ENCODE data around the gene MAGIX. TPM values are rescaled to one million over a fixed set of nuclear protein-coding genes. Genes with fewer than 3 reads are reported as not detected.

MAGIX gene
- polyA plus RNA-seq, 12 donors = 1.2 to 2.3 (median 1.9) TPM; not detected in 2

DNA sequence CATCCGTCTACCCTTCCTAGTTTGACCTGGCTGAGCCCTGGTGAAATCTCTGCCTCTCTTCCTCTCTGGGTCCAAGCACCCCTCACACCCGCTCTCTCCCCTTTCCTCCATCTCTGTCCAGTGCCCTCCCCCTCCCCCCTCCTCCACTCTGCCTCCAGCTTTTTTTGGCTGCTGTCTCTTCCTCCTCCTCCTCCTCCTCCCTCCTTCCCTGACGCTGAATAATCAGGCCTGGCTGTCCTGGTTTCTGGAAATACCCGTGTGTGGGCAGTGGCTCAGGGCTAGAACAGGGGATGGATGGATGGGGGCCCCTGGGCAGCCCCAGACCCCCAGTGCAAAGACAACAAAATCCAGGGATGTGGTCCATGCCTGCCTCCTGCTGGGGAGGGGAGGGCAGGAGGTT lies 42.2 kb downstream of the MAGIX start:
- no peak for DNase-seq

- no peak for DNase-seq
Observed at GRCh38 chrX:49205443-49205842, 42.9 kb downstream of the MAGIX start.

DNA sequence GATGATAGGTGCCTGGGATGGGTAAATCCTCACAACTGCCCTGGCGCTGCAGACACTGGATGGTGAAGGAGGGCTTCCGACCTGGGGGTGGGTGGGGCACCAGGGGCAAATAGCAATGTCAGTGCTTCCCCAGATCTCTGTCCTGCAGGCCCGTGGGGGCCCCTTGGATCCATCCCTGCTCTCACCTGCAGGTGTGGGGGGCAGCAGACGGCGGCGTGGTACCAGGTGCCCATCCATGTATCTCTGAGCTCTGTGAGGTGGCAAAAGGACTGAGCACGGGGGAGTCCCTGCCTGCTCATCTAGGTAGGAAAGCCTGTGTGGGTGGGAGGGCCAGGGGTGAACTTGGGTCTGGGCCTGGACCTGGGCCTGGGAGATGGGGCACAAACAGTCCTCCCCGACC lies 44.0 kb downstream of the MAGIX start:
- DNase-seq = no peak

- DNase-seq = no peak
Observed at GRCh38 chrX:49208399-49208798, 45.8 kb downstream of the MAGIX start.

GRCh38 chrX:49209434-49210251 lies 47.1 kb downstream of the MAGIX start:
- no peak for DNase-seq

GRCh38 chrX:49210406-49210805 lies 47.8 kb downstream of the MAGIX start:
- DNase-seq = no peak

GRCh38 chrX:49211074-49211473 lies 48.5 kb downstream of the MAGIX start:
- no peak for DNase-seq

DNA sequence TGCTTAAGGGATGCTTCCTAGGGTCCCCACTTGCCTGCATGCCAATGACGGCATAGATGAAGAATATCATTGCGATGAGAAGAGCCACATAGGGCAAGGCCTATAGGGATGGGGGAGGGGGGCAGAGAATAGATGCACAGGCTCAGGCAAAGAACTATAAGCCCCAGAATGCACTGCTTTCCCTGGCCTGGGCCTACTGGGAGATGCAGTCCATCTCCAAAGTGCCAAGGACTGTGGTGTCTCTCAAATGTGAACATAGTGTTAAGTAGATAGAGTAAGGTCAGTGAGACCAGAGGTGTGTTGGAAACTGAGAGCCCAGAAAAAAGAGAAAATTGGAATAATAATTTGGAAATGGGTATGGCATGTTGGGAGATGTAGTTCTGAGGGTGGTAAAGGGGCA lies 49.7 kb downstream of the MAGIX start:
- DNase-seq = no peak

- no peak for DNase-seq
Observed at GRCh38 chrX:49212861-49213260, 50.3 kb downstream of the MAGIX start.

GRCh38 chrX:49214416-49214815 lies 51.9 kb downstream of the MAGIX start:
- no peak for DNase-seq

DNA sequence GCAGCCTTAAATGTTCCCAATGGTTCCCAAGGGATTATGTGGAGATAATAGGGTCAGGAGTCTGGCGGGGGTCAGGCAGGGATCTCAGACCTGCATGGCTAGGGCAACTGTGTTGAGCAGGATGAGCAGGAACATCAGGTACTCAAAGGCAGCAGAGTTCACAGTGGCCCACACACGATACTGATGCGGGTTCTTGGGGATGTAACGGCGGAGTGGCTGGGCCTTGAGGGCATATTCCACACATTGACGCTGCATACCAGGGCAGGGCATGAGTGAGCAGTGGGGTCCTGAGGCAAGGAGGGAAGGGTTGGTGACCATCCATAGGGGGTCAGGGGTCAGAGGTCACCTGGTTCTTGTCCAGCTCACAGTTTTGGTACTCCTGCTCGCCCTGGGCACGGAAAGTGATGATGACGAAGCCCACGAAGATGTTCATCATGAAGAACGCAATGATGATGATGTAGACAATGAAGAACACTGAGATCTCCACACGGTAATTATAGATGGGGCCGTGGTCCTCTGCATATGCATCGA lies 52.5 kb downstream of the MAGIX start:
- DNase-seq = no peak

Other genes with a start within 250 kb of the MAGIX start
- gene PIM2, start 243.7 kb upstream of the MAGIX start, polyA plus RNA-seq (ENCODE audit: insufficient read length in 12 of 12) = 1 to 10 TPM in 10 of 12 donors, not detected in 2; 1.1 to 4.5 (median 1.7) TPM
- gene OTUD5, start 205.2 kb upstream of the MAGIX start, polyA plus RNA-seq (ENCODE audit: insufficient read length in 12 of 12) = 10 to 100 TPM in 11 of 12 donors, not detected in 1; 30.6 to 57.7 (median 35.2) TPM
- 1 to 10 TPM in 4 of 12 donors, under 1 TPM in 6, not detected in 2; 0.63 to 5.0 (median 0.96) TPM for gene KCND1, start 190.9 kb upstream of the MAGIX start, polyA plus RNA-seq (ENCODE audit: insufficient read length in 12 of 12)
- gene GRIPAP1, start 160.5 kb upstream of the MAGIX start, polyA plus RNA-seq (ENCODE audit: insufficient read length in 12 of 12) = 10 to 100 TPM in 11 of 12 donors, not detected in 1; 15.5 to 49.0 (median 24.6) TPM
- gene TFE3, start 119.4 kb upstream of the MAGIX start, polyA plus RNA-seq (ENCODE audit: insufficient read length in 12 of 12) = 10 to 100 TPM in 11 of 12 donors, not detected in 1; 18.0 to 39.7 (median 20.6) TPM
- 10 to 100 TPM in 2 of 12 donors, 1 to 10 TPM in 9, not detected in 1; 2.7 to 12.4 (median 4.2) TPM for gene CCDC120, start 103.8 kb upstream of the MAGIX start, polyA plus RNA-seq (ENCODE audit: insufficient read length in 12 of 12)
- 10 to 100 TPM in 11 of 12 donors, not detected in 1; 15.7 to 63.8 (median 22.1) TPM for gene PRAF2, start 88.8 kb upstream of the MAGIX start, polyA plus RNA-seq (ENCODE audit: insufficient read length in 12 of 12)
- 10 to 100 TPM in 11 of 12 donors, not detected in 1; 20.7 to 44.0 (median 33.2) TPM for gene WDR45, start 82.9 kb upstream of the MAGIX start, polyA plus RNA-seq (ENCODE audit: insufficient read length in 12 of 12)
- 10 to 100 TPM in 11 of 12 donors, not detected in 1; 15.5 to 19.0 (median 17.1) TPM for gene GPKOW, start 39.0 kb upstream of the MAGIX start, polyA plus RNA-seq (ENCODE audit: insufficient read length in 12 of 12)
- 100 to 1,000 TPM in 10 of 12 donors, 10 to 100 TPM in 1, not detected in 1; 99.4 to 232 (median 162) TPM for gene PLP2, start 9.1 kb downstream of the MAGIX start, polyA plus RNA-seq (ENCODE audit: insufficient read length in 12 of 12)
- 1 to 10 TPM in 10 of 12 donors, not detected in 2; 2.4 to 8.7 (median 3.7) TPM for gene PRICKLE3, start 23.6 kb downstream of the MAGIX start, polyA plus RNA-seq (ENCODE audit: insufficient read length in 12 of 12)
- 1 to 10 TPM in 5 of 12 donors, under 1 TPM in 6, not detected in 1; 0.59 to 5.9 (median 0.97) TPM for gene SYP, start 37.4 kb downstream of the MAGIX start, polyA plus RNA-seq (ENCODE audit: insufficient read length in 12 of 12)
- gene CACNA1F, start 70.6 kb downstream of the MAGIX start, polyA plus RNA-seq (ENCODE audit: insufficient read length in 12 of 12) = under 1 TPM in 6 of 12 donors, not detected in 6; 0.03 to 0.39 (median 0.15) TPM
- gene CCDC22, start 72.7 kb downstream of the MAGIX start, polyA plus RNA-seq (ENCODE audit: insufficient read length in 12 of 12) = 10 to 100 TPM in 7 of 12 donors, 1 to 10 TPM in 4, not detected in 1; 8.4 to 18.4 (median 11.0) TPM
- gene FOXP3, start 102.0 kb downstream of the MAGIX start, polyA plus RNA-seq (ENCODE audit: insufficient read length in 12 of 12) = 1 to 10 TPM in 1 of 12 donors, under 1 TPM in 9, not detected in 2; 0.25 to 1.9 (median 0.47) TPM
- gene PPP1R3F, start 107.0 kb downstream of the MAGIX start, polyA plus RNA-seq (ENCODE audit: insufficient read length in 12 of 12) = 10 to 100 TPM in 1 of 12 donors, 1 to 10 TPM in 10, not detected in 1; 4.9 to 11.0 (median 7.0) TPM
- not detected for gene GAGE10, start 140.9 kb downstream of the MAGIX start, polyA plus RNA-seq (ENCODE audit: insufficient read length in 12 of 12)
- gene GAGE12J, start 159.3 kb downstream of the MAGIX start, polyA plus RNA-seq (ENCODE audit: insufficient read length in 12 of 12) = not detected
- gene GAGE13, start 168.8 kb downstream of the MAGIX start, polyA plus RNA-seq (ENCODE audit: insufficient read length in 12 of 12) = not detected

All from muscle of arm (tissue), 12 donors.